GM21367 (cell line): ENCODE data around the gene JPH3.

Experiments
- ATAC-seq: cut with Tn5 transposase; IDR thresholded peaks from one replicate; pipeline ENCODE4 v1.9.1; 2021; ENCODE audit not compliant: unreplicated experiment

The JPH3 gene

GRCh38 chr16:87622756-87623319 is 20.5 kb downstream of the JPH3 start:
- no peak for ATAC-seq

GRCh38 chr16:87625241-87625797 is 23.0 kb downstream of the JPH3 start:
- ATAC-seq, result no peak

GRCh38 chr16:87626401-87626800 is 24.1 kb downstream of the JPH3 start:
- no peak for ATAC-seq

GRCh38 chr16:87626905-87627304 is 24.6 kb downstream of the JPH3 start:
- no peak for ATAC-seq

GRCh38 chr16:87627542-87628245 is 25.4 kb downstream of the JPH3 start:
- ATAC-seq, result no peak

GRCh38 chr16:87628246-87628923 is 26.1 kb downstream of the JPH3 start:
- no peak for ATAC-seq

GRCh38 chr16:87628940-87629339 is 26.6 kb downstream of the JPH3 start:
- ATAC-seq, result no peak

GRCh38 chr16:87631067-87631466 is 28.8 kb downstream of the JPH3 start:
- no peak for ATAC-seq

- no peak for ATAC-seq
Observed at GRCh38 chr16:87634411-87634810, 32.1 kb downstream of the JPH3 start.

- no peak for ATAC-seq
Observed at GRCh38 chr16:87635541-87636049, 33.3 kb downstream of the JPH3 start.

GRCh38 chr16:87636050-87636684 is 33.9 kb downstream of the JPH3 start:
- ATAC-seq, result peak; percentile 51

GRCh38 chr16:87636741-87637140 is 34.4 kb downstream of the JPH3 start:
- no peak for ATAC-seq

- no peak for ATAC-seq
Observed at GRCh38 chr16:87637357-87637756, 35.0 kb downstream of the JPH3 start.

- ATAC-seq, result no peak
Observed at GRCh38 chr16:87638736-87639135, 36.4 kb downstream of the JPH3 start.

- ATAC-seq, result no peak
Observed at GRCh38 chr16:87641721-87642120, 39.4 kb downstream of the JPH3 start.

GRCh38 chr16:87642491-87642890 is 40.2 kb downstream of the JPH3 start:
- no peak for ATAC-seq

- ATAC-seq, result no peak
Observed at GRCh38 chr16:87644186-87644585, 41.9 kb downstream of the JPH3 start.

GRCh38 chr16:87644596-87644995 is 42.3 kb downstream of the JPH3 start:
- ATAC-seq, result no peak

- ATAC-seq, result no peak
Observed at GRCh38 chr16:87645802-87646201, 43.5 kb downstream of the JPH3 start.

- no peak for ATAC-seq
Observed at GRCh38 chr16:87647431-87648185, 45.3 kb downstream of the JPH3 start.

- no peak for ATAC-seq
Observed at GRCh38 chr16:87648236-87648635, 45.9 kb downstream of the JPH3 start.
